GM12878 (cell line): ENCODE results near the gene GAS2. TPM values are rescaled to one million over a fixed set of nuclear protein-coding genes. Genes with fewer than 3 reads are reported as not detected.

Experiments used
- ASH2L ChIP-seq: fragments of 300-600, 200-600 bp; sonication (generic); IDR thresholded peaks from 2 replicates; pipeline ENCODE4 v1.6.1; 2017; ENCODE audit warnings: low read depth, mild to moderate bottlenecking, borderline replicate concordance
- CEBPB ChIP-seq, 2 experiments: fragments of 150-350 bp in 1 of 2; IDR thresholded peaks; 2 replicates each; pipeline ENCODE4 v1.6.1; 2012 to 2014; ENCODE audit warnings: low read depth in 2 of 2, low read length in 2 of 2, borderline replicate concordance in 1 of 2, inconsistent platforms in 1 of 2
- CHD2 ChIP-seq: IDR thresholded peaks from 2 replicates; pipeline ENCODE4 v1.6.1; 2011; ENCODE audit warnings: low read depth, low read length, improper control_type of control experiment, borderline replicate concordance
- E2F4 ChIP-seq: IDR thresholded peaks from 2 replicates; pipeline ENCODE4 v1.6.1; 2012; ENCODE audit warnings: low read depth, low read length, improper control_type of control experiment
- E4F1 ChIP-seq: fragments of 450-650 bp; IDR thresholded peaks from 2 replicates; pipeline ENCODE4 v1.6.1; 2018; ENCODE audit warnings: borderline replicate concordance, mild to moderate bottlenecking; ENCODE audit not compliant: partially characterized antibody
- FOXM1 ChIP-seq: IDR thresholded peaks from 2 replicates; pipeline ENCODE4 v1.6.1; 2012; ENCODE audit warnings: low read depth, mild to moderate bottlenecking, inconsistent platforms, low read length, moderate library complexity
- NRF1 ChIP-seq: conservative IDR thresholded peaks from 2 replicates; pipeline ENCODE4 v1.6.1; 2011; ENCODE audit warnings: mild to moderate bottlenecking, low read depth, low read length, improper control_type of control experiment
- PML ChIP-seq: IDR thresholded peaks from 2 replicates; pipeline ENCODE4 v1.6.1; 2012; ENCODE audit warnings: low read length, inconsistent platforms
- POLR2A ChIP-seq: IDR thresholded peaks from 2 replicates; pipeline ENCODE4 v1.6.1; 2011; ENCODE audit warnings: low read depth, mild to moderate bottlenecking, low read length
- RBBP5 ChIP-seq: fragments of 200-600 bp; sonication (generic); conservative IDR thresholded peaks from 2 replicates; pipeline ENCODE4 v1.6.1; 2016
- RUNX3 ChIP-seq: IDR thresholded peaks from 2 replicates; pipeline ENCODE4 v1.6.1; 2012; ENCODE audit warnings: low read length, inconsistent platforms
- SIN3A ChIP-seq: IDR thresholded peaks from 2 replicates; pipeline ENCODE4 v1.6.1; 2012; ENCODE audit warnings: low read depth, low read length, improper control_type of control experiment
- SMC3 ChIP-seq: IDR thresholded peaks from 2 replicates; pipeline ENCODE4 v1.6.1; 2011; ENCODE audit warnings: low read length, improper control_type of control experiment, borderline replicate concordance
- SP1 ChIP-seq: IDR thresholded peaks from one replicate; pipeline ENCODE4 v1.6.1; 2011; ENCODE audit warnings: low read depth, low read length
- TAF1 ChIP-seq: IDR thresholded peaks from 2 replicates; pipeline ENCODE4 v1.6.1; 2011; ENCODE audit warnings: mild to moderate bottlenecking, low read depth, low read length, borderline replicate concordance
- TARDBP ChIP-seq: IDR thresholded peaks from 2 replicates; pipeline ENCODE4 v1.6.1; 2016; ENCODE audit warnings: borderline replicate concordance
- ZBTB40 ChIP-seq: fragments of 450-650 bp; IDR thresholded peaks from 2 replicates; pipeline ENCODE4 v1.6.1; 2016; ENCODE audit warnings: mild to moderate bottlenecking, moderate library complexity, borderline replicate concordance
- ZNF687 ChIP-seq: fragments of 450-650 bp; IDR thresholded peaks from 2 replicates; pipeline ENCODE4 v1.6.1; 2017; ENCODE audit warnings: mild to moderate bottlenecking, moderate library complexity
- polyA plus RNA-seq, 11 experiments: library from polyadenylated mRNA; depleted of rRNA in 4 of 11; unstranded in 6 of 11; stranded (reverse) in 5 of 11; fragments of >200 nt; fragmentation: Nextera tagmentation in 4 of 11; fragmentation: Illumina TruSeq in 1 of 11; extraction: Ambion mirVana in 4 of 11; extraction: Trizol in 1 of 11; gene quantifications; 1 replicate in 1 of 11; 2 replicates in 10 of 11; pipeline versions ENCODE4 v1.2.1 to v1.2.3, GENCODE V29; 2011 to 2016; ENCODE audit warnings: inconsistent platforms in 2 of 11, missing spikeins in 2 of 11, low read depth in 1 of 11
- total RNA-seq, 4 experiments: library from RNA; depleted of rRNA in 3 of 4; stranded (reverse); fragments of >200 nt in 3 of 4; fragmentation: Illumina TruSeq in 1 of 4; extraction: Trizol in 1 of 4; gene quantifications; 2 replicates each; pipeline versions ENCODE4 v1.2.1 to v1.2.3, GENCODE V29; 2013 to 2021

GAS2 gene
- total and polyA plus RNA-seq, 10 of the 15 experiments (the other 5 are each of a cell fraction or from before 2014, with no cell fraction given) = 16.4 to 81.4 (median 26.2) TPM

GRCh38 chr11:22829231-22830081 is 163.0 kb downstream of the GAS2 start, which contains the start of gene SVIP (continued):
- TF ChIP-seq SIN3A = peak; percentile 62; the same call in 1 of the 2 replicates
- TF ChIP-seq POLR2A = peak; percentile 91
- no peak for TF ChIP-seq E4F1
- 0 out of 2 replicates have a peak, but pooled peaks have one; percentile 29 for TF ChIP-seq FOXM1
- no peak; the same call in 1 of the 2 replicates for TF ChIP-seq NRF1
- no peak for TF ChIP-seq RBBP5
- peak; percentile 67; the same call in 1 of the 2 replicates for TF ChIP-seq ZBTB40
- peak; percentile 26; the same call in 1 of the 2 replicates for TF ChIP-seq SMC3
- TF ChIP-seq RUNX3 = peak; percentile 75
- TF ChIP-seq E2F4 = 0 out of 2 replicates have a peak, but pooled peaks have one; percentile 8
- TF ChIP-seq PML = peak; percentile 71; the same call in 1 of the 2 replicates
- peak; percentile 97 for TF ChIP-seq CHD2
- 0 out of 2 replicates have a peak, but pooled peaks have one; percentile 28 for TF ChIP-seq ZNF687
- TF ChIP-seq SP1 = peak; percentile 33
- no peak for TF ChIP-seq TARDBP
- TF ChIP-seq TAF1 = peak; percentile 39; the same call in 1 of the 2 replicates
- no peak for TF ChIP-seq CEBPB (IDR thresholded peaks at IDR 0.05; ENCODE audit: borderline replicate concordance in 1 of 2, low read depth in 2 of 2, low read length in 2 of 2)
- TF ChIP-seq ASH2L = no peak
